HEK293T (cell line): ENCODE data around the gene MDFI.

Source experiments
- CTCF ChIA-PET: fragments of 350-600 bp; formaldehyde crosslinking; extraction: SDS; loops from one replicate; lab custom pipeline; 2021; ENCODE audit warnings: antibody characterized with exemption, inconsistent platforms; lab: Yijun Ruan, JAX
- POLR2A ChIA-PET: fragments of 350-600 bp; formaldehyde crosslinking; extraction: SDS; loops from one replicate; lab custom pipeline; 2020; ENCODE audit warnings: antibody characterized with exemption, inconsistent platforms; lab: Yijun Ruan, JAX
- DNase-seq: peaks from one replicate; pipeline ENCODE4 v3.0.0; 2012; ENCODE audit warnings: mixed read lengths; ENCODE audit errors: extremely low spot score
- ARNT ChIP-seq: fragments of 450-650 bp; IDR thresholded peaks from 2 replicates; pipeline ENCODE4 v1.6.1; 2017; ENCODE audit warnings: mild to moderate bottlenecking
- BHLHE40 ChIP-seq: fragments of 450-650 bp; IDR thresholded peaks from 2 replicates; pipeline ENCODE4 v1.6.1; 2016; ENCODE audit warnings: mild to moderate bottlenecking, moderate library complexity, borderline replicate concordance
- CTBP1 ChIP-seq: fragments of 450-650 bp; IDR thresholded peaks from 2 replicates; pipeline ENCODE4 v1.6.1; 2016; ENCODE audit warnings: borderline replicate concordance
- ELF4 ChIP-seq: fragments of 450-650 bp; IDR thresholded peaks from 2 replicates; pipeline ENCODE4 v1.6.1; 2017; ENCODE audit warnings: antibody characterized with exemption
- FOXA1 ChIP-seq: fragments of 450-650 bp; IDR thresholded peaks from 2 replicates; pipeline ENCODE4 v1.6.1; 2016; ENCODE audit warnings: mild to moderate bottlenecking
- FOXK2 ChIP-seq: fragments of 450-650 bp; IDR thresholded peaks from 2 replicates; pipeline ENCODE4 v1.6.1; 2016; ENCODE audit warnings: mild to moderate bottlenecking
- FOXM1 ChIP-seq: fragments of 450-650 bp; IDR thresholded peaks from 2 replicates; pipeline ENCODE4 v1.6.1; 2017; ENCODE audit warnings: mild to moderate bottlenecking, borderline replicate concordance
- HDGF ChIP-seq: fragments of 450-650 bp; IDR thresholded peaks from 2 replicates; pipeline ENCODE4 v1.6.1; 2017; ENCODE audit warnings: antibody characterized with exemption, borderline replicate concordance
- L3MBTL2 ChIP-seq: fragments of 450-650 bp; conservative IDR thresholded peaks from 2 replicates; pipeline ENCODE4 v1.6.1; 2016; ENCODE audit warnings: mild to moderate bottlenecking
- LEF1 ChIP-seq: fragments of 450-650 bp; IDR thresholded peaks from 2 replicates; pipeline ENCODE4 v1.6.1; 2017; ENCODE audit warnings: mild to moderate bottlenecking, borderline replicate concordance
- NFRKB ChIP-seq: fragments of 450-650 bp; IDR thresholded peaks from 2 replicates; pipeline ENCODE4 v1.6.1; 2016; ENCODE audit warnings: mild to moderate bottlenecking, moderate library complexity
- SP1 ChIP-seq: fragments of 450-650 bp; IDR thresholded peaks from 2 replicates; pipeline ENCODE4 v1.6.1; 2017
- SUZ12 ChIP-seq: fragments of 450-650 bp; IDR thresholded peaks from 2 replicates; pipeline ENCODE4 v1.6.1; 2016; ENCODE audit warnings: mild to moderate bottlenecking
- TARDBP ChIP-seq: fragments of 450-650 bp; IDR thresholded peaks from 2 replicates; pipeline ENCODE4 v1.6.1; 2016
- ZNF384 ChIP-seq: fragments of 450-650 bp; IDR thresholded peaks from 2 replicates; pipeline ENCODE4 v1.6.1; 2016
- TF ChIP-seq, protein P1 (sequence below): fragments of 450-650 bp; IDR thresholded peaks from 2 replicates; pipeline ENCODE4 v1.6.1; 2016

The MDFI gene

DNA sequence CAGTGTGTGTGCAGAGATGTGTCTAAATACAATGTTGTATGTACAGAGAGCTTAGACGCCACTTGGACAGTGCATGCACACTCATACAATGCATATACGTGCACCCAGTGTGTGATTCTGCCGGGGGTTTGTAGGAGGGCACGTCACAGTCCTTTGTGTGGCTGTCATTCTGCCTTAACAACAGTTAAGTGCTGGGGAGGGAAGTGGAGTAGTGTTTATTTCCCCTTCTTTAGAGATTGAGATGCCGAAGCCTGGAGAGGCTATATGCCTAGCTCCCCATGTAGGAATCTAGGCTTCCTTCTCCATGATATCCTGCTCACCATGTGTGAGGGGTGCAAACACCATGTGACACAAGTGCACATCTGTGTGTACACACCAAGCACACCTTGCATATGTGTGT, 38.2 kb downstream of the MDFI start:
- ChIA-PET CTCF (interaction anchor here (0.6 to 1.1 kb wide), 2 partner anchors 93 to 308 kb away, joined by 4 read pairs; no protein-coding TSS in a partner anchor), POLR2A (no interaction called here)
- DNase-seq: no peak
- TF ChIP-seq ZNF384: no peak
- TF ChIP-seq TARDBP: no peak
- TF ChIP-seq SUZ12: no peak
- TF ChIP-seq LEF1: no peak

DNA sequence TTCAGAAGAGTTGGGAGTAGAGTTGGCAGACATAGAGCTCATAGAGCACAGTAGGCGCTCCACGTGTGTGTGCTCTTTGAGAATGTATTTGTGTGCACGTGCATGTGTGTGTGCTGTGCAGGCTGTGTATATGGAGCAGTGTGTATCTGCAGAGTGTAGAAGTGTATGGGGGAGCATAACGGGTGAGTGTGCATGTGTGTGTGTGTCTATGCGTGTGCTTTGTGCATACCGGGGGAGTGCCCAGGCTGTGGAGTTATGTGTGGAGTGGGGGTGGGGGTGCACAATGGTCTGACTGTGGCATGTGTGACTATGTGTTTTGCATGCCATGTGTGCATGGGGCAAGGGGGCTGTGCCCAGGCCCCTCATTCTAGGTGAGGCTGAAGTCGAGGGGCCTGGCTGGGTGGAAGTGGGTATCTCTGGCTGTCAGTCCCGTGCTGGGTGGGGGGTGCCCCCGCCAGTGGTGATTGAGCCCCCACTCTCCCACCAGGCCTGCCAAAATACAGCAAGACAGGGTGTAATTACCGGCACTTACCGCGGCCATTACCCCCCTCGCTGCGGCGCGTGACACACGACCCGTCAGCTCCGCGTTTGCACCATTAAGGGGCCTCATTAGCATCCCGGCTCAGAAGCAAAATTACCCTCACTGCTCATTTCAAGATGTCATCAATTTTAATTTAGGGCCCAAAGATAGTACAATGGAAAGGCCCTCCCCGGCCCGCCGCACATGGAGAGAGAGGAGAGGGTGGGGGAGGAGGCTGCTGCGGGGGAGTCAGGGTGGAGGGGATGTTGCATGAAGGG, 39.1 kb downstream of the MDFI start:
- CTCF ChIA-PET: interaction anchor here (0.5 to 1.1 kb wide), 2 partner anchors 16 to 309 kb away, joined by 4 to 5 read pairs; no protein-coding TSS in a partner anchor
- TF ChIP-seq SP1: no peak
- TF ChIP-seq FOXK2: no peak
- no peak for TF ChIP-seq CTBP1
- TF ChIP-seq BHLHE40: no peak
- no peak for TF ChIP-seq FOXM1
- TF ChIP-seq TARDBP: no peak
- TF ChIP-seq FOXA1: no peak
- no peak for TF ChIP-seq ELF4
- TF ChIP-seq SUZ12: no peak
- no peak for TF ChIP-seq NFRKB
- TF ChIP-seq, protein P1, sequence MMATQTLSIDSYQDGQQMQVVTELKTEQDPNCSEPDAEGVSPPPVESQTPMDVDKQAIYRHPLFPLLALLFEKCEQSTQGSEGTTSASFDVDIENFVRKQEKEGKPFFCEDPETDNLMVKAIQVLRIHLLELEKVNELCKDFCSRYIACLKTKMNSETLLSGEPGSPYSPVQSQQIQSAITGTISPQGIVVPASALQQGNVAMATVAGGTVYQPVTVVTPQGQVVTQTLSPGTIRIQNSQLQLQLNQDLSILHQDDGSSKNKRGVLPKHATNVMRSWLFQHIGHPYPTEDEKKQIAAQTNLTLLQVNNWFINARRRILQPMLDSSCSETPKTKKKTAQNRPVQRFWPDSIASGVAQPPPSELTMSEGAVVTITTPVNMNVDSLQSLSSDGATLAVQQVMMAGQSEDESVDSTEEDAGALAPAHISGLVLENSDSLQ: no peak
- no peak for TF ChIP-seq L3MBTL2
- no peak for DNase-seq
- POLR2A ChIA-PET: no interaction called here

DNA sequence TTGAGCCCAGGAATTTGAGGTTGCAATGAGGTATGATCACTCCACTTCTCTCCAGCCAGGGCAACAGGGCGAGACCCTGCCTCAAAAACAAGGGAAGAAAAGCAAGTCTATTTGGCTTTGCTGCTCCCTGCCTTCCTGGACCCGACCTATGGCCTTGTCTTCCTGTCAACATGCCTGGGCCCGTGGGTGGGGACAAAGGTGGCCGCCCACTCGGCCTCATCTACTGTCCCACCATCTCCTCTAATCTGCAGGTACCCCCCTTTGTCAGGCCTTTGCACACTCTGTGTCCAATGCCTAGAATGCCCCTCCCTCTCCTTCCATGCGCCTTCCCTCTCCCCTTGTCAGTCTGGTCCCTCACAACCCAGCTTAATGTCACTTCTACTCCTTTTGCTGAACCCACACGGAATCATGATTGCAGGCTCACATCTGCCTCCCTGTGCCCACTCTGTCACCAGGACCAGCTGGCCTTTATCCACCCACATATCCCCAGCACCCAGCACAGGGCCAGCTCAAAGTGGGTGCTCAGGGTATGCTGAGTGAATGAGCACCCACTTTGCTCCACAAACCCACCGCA, 40.3 kb downstream of the MDFI start:
- TF ChIP-seq SUZ12 (no peak), ZNF384 (no peak), FOXK2 (no peak), SP1 (no peak), HDGF (no peak), FOXA1 (no peak), BHLHE40 (no peak), LEF1 (no peak), TARDBP (no peak), FOXM1 (no peak), NFRKB (no peak), ARNT (no peak), CTBP1 (no peak), ELF4 (no peak), L3MBTL2 (no peak)
- TF ChIP-seq, protein P1: no peak
- POLR2A ChIA-PET: no interaction called here
- CTCF ChIA-PET: interaction anchor here (0.9 kb wide), 1 partner anchor 61 kb away, joined by 4 read pairs; no protein-coding TSS in a partner anchor

DNA sequence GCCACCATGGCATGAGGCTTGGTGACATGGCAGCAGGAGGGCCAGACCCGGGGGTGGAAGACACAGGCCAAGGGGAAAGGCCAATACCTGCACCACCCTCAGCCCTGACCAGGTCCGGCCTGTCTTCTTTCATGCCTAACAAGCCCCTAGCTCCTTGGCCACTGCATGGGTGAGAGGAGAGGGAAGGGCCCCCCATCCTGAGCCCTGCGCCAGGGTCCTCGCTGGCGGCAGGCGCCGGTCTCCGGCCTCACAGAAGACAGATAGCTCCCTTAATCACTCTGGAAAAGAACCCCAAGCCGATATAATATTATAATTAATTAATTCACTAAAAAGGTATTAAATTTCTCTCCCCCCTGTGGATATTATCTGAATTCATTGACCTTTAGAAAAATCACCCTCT, 41.4 kb downstream of the MDFI start:
- DNase-seq: no peak
- TF ChIP-seq, protein P1: no peak
- TF ChIP-seq LEF1 (no peak), FOXA1 (no peak), SP1 (no peak), BHLHE40 (no peak), SUZ12 (no peak), ZNF384 (no peak), FOXM1 (no peak), CTBP1 (no peak), FOXK2 (no peak), ARNT (no peak), ELF4 (no peak), NFRKB (no peak), TARDBP (no peak), HDGF (no peak), L3MBTL2 (no peak)
- CTCF ChIA-PET: interaction anchor here (0.9 to 3.6 kb wide), 3 partner anchors 62 to 312 kb away, joined by 4 to 26 read pairs (median 10); no protein-coding TSS in a partner anchor
- POLR2A ChIA-PET: interaction anchor here (1.1 kb wide), 1 partner anchor 236 kb away, joined by 3 read pairs; no protein-coding TSS in a partner anchor

More for the DNA sequence above, 40.3 kb downstream of the MDFI start:
- DNase-seq: no peak

DNA sequence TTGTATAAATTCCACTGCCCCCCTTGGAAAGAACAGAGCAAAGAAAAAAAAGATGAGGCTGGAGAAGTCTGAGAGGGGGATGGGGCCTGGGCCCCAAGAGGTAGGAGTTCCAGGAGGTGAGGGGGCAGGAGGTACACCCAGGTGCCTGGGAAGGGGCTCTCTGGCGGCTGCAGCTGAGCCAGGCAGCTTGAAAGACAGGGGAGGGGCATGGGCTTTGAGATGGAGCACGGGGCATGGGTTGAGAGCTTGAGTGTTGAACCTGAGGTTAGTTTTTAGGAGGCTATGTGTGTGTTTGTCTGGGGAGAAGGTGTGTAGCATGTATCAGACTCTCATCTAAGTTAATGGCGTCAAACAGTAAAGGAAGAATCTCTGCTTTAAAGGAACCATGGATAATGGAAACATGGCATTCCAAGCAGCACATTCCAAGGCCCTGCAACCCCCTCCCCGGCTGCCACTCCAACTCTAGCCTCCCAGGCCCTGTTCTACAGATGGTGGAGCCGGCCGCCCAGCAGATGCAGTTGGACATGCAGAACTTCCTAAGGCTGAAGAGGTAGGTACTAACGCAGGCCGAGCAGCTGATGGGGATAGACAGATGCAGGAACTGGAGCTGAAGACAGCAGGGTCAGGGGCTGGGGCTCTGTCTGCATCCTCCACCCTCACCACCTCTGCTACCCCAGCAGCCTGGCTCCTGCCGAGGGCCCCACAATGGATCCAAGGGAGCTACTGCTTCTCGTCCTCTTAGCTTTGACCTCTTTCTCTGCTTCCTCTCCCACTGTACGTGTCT, 42.1 kb downstream of the MDFI start:
- TF ChIP-seq L3MBTL2 (no peak), HDGF (no peak), TARDBP (no peak), FOXM1 (no peak), SUZ12 (no peak), NFRKB (no peak), FOXA1 (no peak), LEF1 (no peak), SP1 (no peak), FOXK2 (no peak), ELF4 (no peak), ZNF384 (no peak), ARNT (no peak), BHLHE40 (no peak), CTBP1 (no peak)
- TF ChIP-seq, protein P1: no peak
- no peak for DNase-seq
- POLR2A ChIA-PET: interaction anchor here (0.8 to 1.1 kb wide), 2 partner anchors 78 to 237 kb away, joined by 3 read pairs; no protein-coding TSS in a partner anchor

More for the DNA sequence above, 42.1 kb downstream of the MDFI start:
- CTCF ChIA-PET: interaction anchor here (0.8 to 3.6 kb wide), 5 partner anchors 10 to 315 kb away, joined by 3 to 26 read pairs (median 5); no protein-coding TSS in a partner anchor
